H1 (cell line): Measurements from ENCODE around the gene LMNB1. TPM values are rescaled to one million over a fixed set of nuclear protein-coding genes. Genes with fewer than 3 reads are reported as not detected.

Source experiments
- CTCF ChIA-PET: fragments of 300-600 bp; sonication (Branson Sonifier 250); formaldehyde crosslinking; loops from one replicate; lab custom pipeline; 2021; ENCODE audit not compliant: partially characterized antibody; lab: Charles Lee
- POLR2A ChIA-PET: fragments of 300-600 bp; sonication (Branson Sonifier 250); formaldehyde crosslinking; loops from one replicate; lab custom pipeline; 2021; ENCODE audit warnings: inconsistent platforms; ENCODE audit not compliant: partially characterized antibody; lab: Charles Lee
- DNase-seq, 2 experiments: peaks; one replicate each; pipeline versions ENCODE4 v3.0.0 to v3.0.0-alpha.2; 2010 to 2022; ENCODE audit warnings: low spot score in 2 of 2, low read depth in 1 of 2, mixed read lengths in 1 of 2
- FAIRE-seq: peaks from 2 replicates; lab custom pipeline; 2011; peaks lifted over from hg19 to GRCh38; lab: Jason Lieb, UNC
- H2AFZ ChIP-seq: 2 replicates; pipeline ENCODE4 v1.8.1; 2012; ENCODE audit warnings: low read length, inconsistent platforms
- H2AK5ac ChIP-seq: 2 replicates; pipeline ENCODE4 v1.6.1; 2013; ENCODE audit warnings: low read depth, low read length
- H2BK120ac ChIP-seq: replicated peaks from 2 replicates; pipeline ENCODE3; 2013; ENCODE audit warnings: low read depth, low read length, inconsistent platforms
- H2BK12ac ChIP-seq: 2 replicates; pipeline ENCODE4 v1.6.1; 2013; ENCODE audit warnings: low read depth, low read length
- H2BK15ac ChIP-seq: 2 replicates; pipeline ENCODE4 v1.6.1; 2013; ENCODE audit warnings: low read length
- H2BK20ac ChIP-seq: 2 replicates; pipeline ENCODE4 v1.6.1; 2013; ENCODE audit warnings: low read length
- H2BK5ac ChIP-seq: 2 replicates; pipeline ENCODE4 v1.6.1; 2013; ENCODE audit warnings: low read depth, low read length
- H3K14ac ChIP-seq: 2 replicates; pipeline ENCODE4 v1.6.1; 2013; ENCODE audit warnings: inconsistent platforms; ENCODE audit not compliant: insufficient read length
- H3K18ac ChIP-seq: 2 replicates; pipeline ENCODE4 v1.6.1; 2013; ENCODE audit warnings: low read length; ENCODE audit errors: extremely low read depth
- H3K23ac ChIP-seq: 2 replicates; pipeline ENCODE4 v1.6.1; 2013; ENCODE audit warnings: inconsistent platforms; ENCODE audit not compliant: insufficient read length
- H3K23me2 ChIP-seq: 2 replicates; pipeline ENCODE4 v1.6.1; 2013; ENCODE audit warnings: low read depth, low read length
- H3K27ac ChIP-seq: 2 replicates; pipeline ENCODE4 v1.6.1; 2011; ENCODE audit warnings: low read depth, low read length, inconsistent platforms
- H3K27me3 ChIP-seq, 4 experiments: replicated peaks in 1 of 4; 1 replicate in 1 of 4; 2 replicates in 3 of 4; pipeline versions ENCODE4 v1.6.1 to v1.8.1; 2011 to 2013; ENCODE audit warnings: low read length in 3 of 4, mild to moderate bottlenecking in 3 of 4, inconsistent platforms in 2 of 4, mixed read lengths in 2 of 4, moderate library complexity in 1 of 4; ENCODE audit not compliant: control insufficient read depth in 3 of 4, insufficient read depth in 3 of 4; ENCODE audit errors: extremely low read depth in 1 of 4
- H3K36me3 ChIP-seq, 4 experiments: 2 replicates each; pipeline versions ENCODE4 v1.6.1 to v1.8.1; 2011 to 2013; ENCODE audit warnings: mild to moderate bottlenecking in 4 of 4, low read length in 3 of 4, moderate library complexity in 2 of 4, control low read depth in 1 of 4, inconsistent platforms in 1 of 4; ENCODE audit not compliant: insufficient read depth in 4 of 4, control insufficient read depth in 2 of 4
- H3K4ac ChIP-seq: replicated peaks from 2 replicates; pipeline ENCODE3; 2013; ENCODE audit warnings: low read length, low read depth, mixed read lengths, inconsistent platforms; ENCODE audit not compliant: insufficient read length
- H3K4me1 ChIP-seq, 4 experiments: replicated peaks in 1 of 4; 1 replicate in 1 of 4; 2 replicates in 3 of 4; pipeline versions ENCODE4 v1.6.1 to v1.8.1; 2011 to 2013; ENCODE audit warnings: low read length in 3 of 4, inconsistent platforms in 2 of 4, mixed read lengths in 1 of 4; ENCODE audit not compliant: insufficient read depth in 4 of 4, control insufficient read depth in 3 of 4
- H3K4me2 ChIP-seq, 2 experiments: 2 replicates each; pipeline versions ENCODE4 v1.6.1 to v1.8.1; 2011 to 2013; ENCODE audit warnings: low read depth in 2 of 2, low read length in 2 of 2, control low read depth in 1 of 2, inconsistent platforms in 1 of 2, mild to moderate bottlenecking in 1 of 2; ENCODE audit not compliant: insufficient read depth in 1 of 2
- H3K4me3 ChIP-seq, 4 experiments: fragments of 200-600, 300-600 bp in 1 of 4; sonication (generic), shearing (Covaris generic), sonication (Bioruptor Twin) in 1 of 4; 2 replicates each; pipeline versions ENCODE4 v1.5.1 to v1.8.1; 2011 to 2016; ENCODE audit warnings: low read length in 4 of 4, low read depth in 3 of 4, control low read depth in 2 of 4, inconsistent platforms in 2 of 4, mild to moderate bottlenecking in 2 of 4, mixed read lengths in 1 of 4, moderate library complexity in 1 of 4; ENCODE audit not compliant: insufficient read depth in 2 of 4; ENCODE audit errors: extremely low read depth in 1 of 4
- H3K56ac ChIP-seq: replicated peaks from 2 replicates; pipeline ENCODE3; 2013; ENCODE audit warnings: low read depth, mild to moderate bottlenecking, mixed read lengths, low read length, inconsistent platforms; ENCODE audit not compliant: insufficient read length
- H3K79me1 ChIP-seq: 2 replicates; pipeline ENCODE4 v1.6.1; 2013; ENCODE audit warnings: low read depth, low read length, control low read depth
- H3K79me2 ChIP-seq, 2 experiments: 2 replicates each; pipeline versions ENCODE4 v1.6.1 to v1.8.1; 2012 to 2013; ENCODE audit warnings: low read length in 2 of 2, mild to moderate bottlenecking in 2 of 2, inconsistent platforms in 1 of 2; ENCODE audit not compliant: insufficient read depth in 2 of 2, control insufficient read depth in 1 of 2
- H3K9ac ChIP-seq, 4 experiments: replicated peaks in 1 of 4; 1 replicate in 1 of 4; 2 replicates in 3 of 4; pipeline versions ENCODE4 v1.6.1 to v1.8.1; 2011 to 2013; ENCODE audit warnings: low read depth in 3 of 4, low read length in 3 of 4, control low read depth in 2 of 4, mild to moderate bottlenecking in 2 of 4, moderate library complexity in 2 of 4, inconsistent platforms in 1 of 4; ENCODE audit errors: extremely low read depth in 1 of 4
- H3K9me3 ChIP-seq, 2 experiments: 2 replicates each; pipeline versions ENCODE4 v1.6.1 to v1.8.1; 2012 to 2013; ENCODE audit warnings: mild to moderate bottlenecking in 2 of 2, moderate library complexity in 2 of 2, control low read depth in 1 of 2, inconsistent platforms in 1 of 2, low read depth in 1 of 2, low read length in 1 of 2, mixed read lengths in 1 of 2; ENCODE audit not compliant: insufficient read depth in 2 of 2
- H4K20me1 ChIP-seq, 2 experiments: replicated peaks in 1 of 2; 2 replicates each; pipeline versions ENCODE3 to v1.8.1; 2011 to 2013; ENCODE audit warnings: inconsistent platforms in 2 of 2, low read length in 2 of 2, mild to moderate bottlenecking in 1 of 2; ENCODE audit not compliant: insufficient read depth in 2 of 2, control insufficient read depth in 1 of 2
- H4K5ac ChIP-seq: 2 replicates; pipeline ENCODE4 v1.6.1; 2013; ENCODE audit warnings: low read length, low read depth, mixed read lengths, inconsistent platforms; ENCODE audit not compliant: insufficient read length
- H4K8ac ChIP-seq: 2 replicates; pipeline ENCODE4 v1.8.0; 2013; ENCODE audit warnings: mild to moderate bottlenecking, moderate library complexity, low read length, inconsistent platforms; ENCODE audit not compliant: insufficient read depth; ENCODE audit errors: extremely low read depth
- H4K91ac ChIP-seq: replicated peaks from 2 replicates; pipeline ENCODE3; 2013; ENCODE audit warnings: low read length, mixed read lengths, inconsistent platforms; ENCODE audit not compliant: insufficient read length
- BCL11A ChIP-seq, 2 experiments: IDR thresholded peaks; one replicate each; pipeline ENCODE4 v1.6.1; 2011; ENCODE audit warnings: low read depth in 2 of 2, low read length in 2 of 2, mild to moderate bottlenecking in 2 of 2
- CHD1 ChIP-seq: IDR thresholded peaks from 2 replicates; pipeline ENCODE4 v1.6.1; 2012; ENCODE audit warnings: low read depth, low read length, improper control_type of control experiment
- CREB1 ChIP-seq: IDR thresholded peaks from 2 replicates; pipeline ENCODE4 v1.6.1; 2012; ENCODE audit warnings: inconsistent platforms
- JUN ChIP-seq: IDR thresholded peaks from 2 replicates; pipeline ENCODE4 v1.6.1; 2011; ENCODE audit warnings: low read depth, mild to moderate bottlenecking, improper control_type of control experiment, low read length
- MAFK ChIP-seq: IDR thresholded peaks from 2 replicates; pipeline ENCODE4 v1.6.1; 2012; ENCODE audit warnings: low read depth, mild to moderate bottlenecking, improper control_type of control experiment, low read length
- SP4 ChIP-seq: IDR thresholded peaks from 2 replicates; pipeline ENCODE4 v1.6.1; 2012; ENCODE audit warnings: low read length, inconsistent platforms
- SUZ12 ChIP-seq: fragments of 200-600 bp; sonication (generic); IDR thresholded peaks from 2 replicates; pipeline ENCODE4 v1.6.1; 2012; ENCODE audit warnings: mild to moderate bottlenecking, inconsistent platforms, low read length, moderate library complexity, mixed read lengths
- WGBS, 2 experiments: shearing (Covaris generic) in 1 of 2; methylation state at CpG; one replicate each; pipeline versions ENCODE4 v1.1.6 to v1.1.7; 2013 to 2015; ENCODE audit warnings: low lambda C conversion rate in 2 of 2, mixed read lengths in 2 of 2, inconsistent platforms in 1 of 2, low coverage in 1 of 2, missing lambda C conversion rate in 1 of 2; ENCODE audit not compliant: insufficient replicate concordance in 2 of 2, insufficient coverage in 1 of 2, insufficient read length in 1 of 2; ENCODE audit errors: extremely low coverage in 1 of 2, missing lambda C conversion rate in 1 of 2; 5-methylcytosine and 5-hydroxymethylcytosine counted together
- polyA plus RNA-seq, 7 experiments: library from polyadenylated mRNA; depleted of rRNA in 3 of 7; stranded (reverse) in 5 of 7; unstranded in 2 of 7; fragments of >200 nt in 5 of 7; fragments of 200-250 nt in 2 of 7; gene quantifications; 1 replicate in 5 of 7; 2 replicates in 1 of 7; 4 replicates in 1 of 7; pipeline versions ENCODE4 v1.2.1 to v1.2.3, GENCODE V29; 2011 to 2013; ENCODE audit warnings: missing spikeins in 2 of 7, mixed read lengths in 2 of 7
- total RNA-seq: library from RNA; stranded (reverse); fragmentation: NEBNext Ultra II Directional; extraction: Animal tissue kit (Norgen Biotek cat#: 25700); gene quantifications from 2 replicates; pipeline ENCODE4 v1.2.1, GENCODE V29; 2021

LMNB1 gene
- total and polyA plus RNA-seq, 2 of the 8 experiments (the other 6 are each of a cell fraction or from before 2014, with no cell fraction given), result 73.5 to 225 TPM

GRCh38 chr5:126868338-126869004, 91.5 kb downstream of the LMNB1 start:
- WGBS, 2 experiments, result 74% methylated on average over 10 of the region's 11 CpGs; no CpG with 5 or more reads in 1 of the 2 experiments
- Histone ChIP-seq H3K56ac (no peak overlapping the region), H2AFZ (no peak overlapping the region), H3K79me1 (no peaks in the 10 kb centered on the region), H3K27me3 (no peaks in the 10 kb centered on the region), H2BK12ac (peak overlapping the region; percentile 42; the same call in 1 of the 2 replicates), H3K23me2 (peaks cover 4% of the 10 kb centered on the region; the same call in 1 of the 2 replicates), H4K20me1 (peaks cover 0 to 2% of the 10 kb centered on the region in 2 experiments), H3K4me2 (peak overlapping the region; percentile 81 to 96), H3K14ac (no peak overlapping the region), H3K18ac (no peak overlapping the region), H2BK5ac (no peak overlapping the region), H3K36me3 (no peaks in the 10 kb centered on the region), H4K91ac (no peak overlapping the region), H3K79me2 (no peaks in the 10 kb centered on the region), H3K4ac (no peak overlapping the region), H2BK120ac (no peak overlapping the region), H3K4me3 (peak overlapping the region in 2 of 4 experiments; percentile 40 to 48; a peak in 4 of 8 replicates), H2BK20ac (peak overlapping the region; percentile 36; the same call in 1 of the 2 replicates), H3K9me3 (no peaks in the 10 kb centered on the region), H2AK5ac (0 out of 2 replicates have a peak overlapping the region, but pooled peaks have one; percentile 70), H3K23ac (no peak overlapping the region), H3K27ac (no peak overlapping the region), H3K9ac (no peak overlapping the region), H2BK15ac (no peak overlapping the region; the same call in 1 of the 2 replicates), H4K8ac (no peak overlapping the region; the same call in 1 of the 2 replicates), H3K4me1 (peaks cover 1 to 7% (median 5%) of the 10 kb centered on the region in 4 experiments; a peak in 5 of 7 replicates), H4K5ac (no peak overlapping the region)
- FAIRE-seq (no peak), DNase-seq (peak in 1 of 2 experiments; percentile 43)
- CTCF ChIA-PET, result interaction anchor here (1.0 to 1.8 kb wide), 3 partner anchors 12 to 14 kb away, joined by 3 to 5 read pairs (median 4); no protein-coding TSS in a partner anchor
- TF ChIP-seq MAFK (no peak), CHD1 (no peak), BCL11A (IDR thresholded peaks at IDR 0.05; ENCODE audit: low read depth in 2 of 2, low read length in 2 of 2) (no peak), CREB1 (peak; percentile 57), SUZ12 (no peak), JUN (no peak), SP4 (no peak)
- POLR2A ChIA-PET, result interaction anchor here (0.8 to 1.8 kb wide), 4 partner anchors 16 to 466 kb away, joined by 3 to 7 read pairs (median 4); no protein-coding TSS in a partner anchor
